Anterior cingulate cortex (tissue), 58 donors: ENCODE measurements around the gene DGKB.
A peak's percentile ranks its signal among the peaks of the same experiment; 100 is the strongest.
"Not testable (repeated sequence)": the region's sequence is repeated elsewhere in the genome, so short reads cannot be mapped to it uniquely, and the experiment has no call there.

Experiments used
- DNase-seq, 58 donors: peaks; one replicate each; lab custom pipeline; 2025; lab: John Stamatoyannopoulos, UW

The DGKB gene

GRCh38 chr7:14340393-14341074 is 562.0 kb downstream of the DGKB start:
- DNase-seq, result no peak

GRCh38 chr7:14339861-14340260 is 562.7 kb downstream of the DGKB start:
- DNase-seq, result no peak

- no peak for DNase-seq
These were observed 566.3 kb downstream of the DGKB start for GRCh38 chr7:14336256-14336655.

- DNase-seq, result no peak
These were observed 570.4 kb downstream of the DGKB start for GRCh38 chr7:14332155-14332554.

- DNase-seq, result no peak
These were observed 577.8 kb downstream of the DGKB start for GRCh38 chr7:14324767-14325166.

- no peak for DNase-seq
These were observed 579.8 kb downstream of the DGKB start for GRCh38 chr7:14322724-14323123.

GRCh38 chr7:14321947-14322346 is 580.6 kb downstream of the DGKB start:
- no peak for DNase-seq

- no peak for DNase-seq
These were observed 593.1 kb downstream of the DGKB start for GRCh38 chr7:14309432-14309831.

GRCh38 chr7:14305233-14305866 is 597.2 kb downstream of the DGKB start:
- no peak for DNase-seq

GRCh38 chr7:14303536-14303935 is 599.0 kb downstream of the DGKB start:
- DNase-seq, result no peak

- no peak for DNase-seq
These were observed 607.9 kb downstream of the DGKB start for GRCh38 chr7:14294637-14295036.

- DNase-seq, result no peak
These were observed 609.1 kb downstream of the DGKB start for GRCh38 chr7:14293434-14293833.

GRCh38 chr7:14292737-14293136 is 609.8 kb downstream of the DGKB start:
- no peak for DNase-seq

- no peak for DNase-seq
These were observed 612.6 kb downstream of the DGKB start for GRCh38 chr7:14289957-14290356.

- DNase-seq, result peak in 14 of 58 donors; percentile 2 to 48 (median 20)
These were observed 613.9 kb downstream of the DGKB start for GRCh38 chr7:14288701-14289100.

GRCh38 chr7:14287398-14287797 is 615.2 kb downstream of the DGKB start:
- DNase-seq, result no peak

- no peak for DNase-seq
These were observed 616.5 kb downstream of the DGKB start for GRCh38 chr7:14286036-14286435.

GRCh38 chr7:14279065-14279871 is 623.3 kb downstream of the DGKB start:
- DNase-seq, result not testable (repeated sequence)

- DNase-seq, result no peak
These were observed 627.2 kb downstream of the DGKB start for GRCh38 chr7:14275356-14275755.

GRCh38 chr7:14271441-14271840 is 631.1 kb downstream of the DGKB start:
- no peak for DNase-seq

GRCh38 chr7:14270099-14270498 is 632.5 kb downstream of the DGKB start:
- DNase-seq, result no peak

GRCh38 chr7:14260011-14260410 is 642.5 kb downstream of the DGKB start:
- no peak for DNase-seq
